Endothelial cell (in vitro differentiated cells): Measurements from ENCODE around the gene UMPS. TPM values are rescaled to one million over a fixed set of nuclear protein-coding genes. Genes with fewer than 3 reads are reported as not detected.
"Not testable (repeated sequence)": the region's sequence is repeated elsewhere in the genome, so short reads cannot be mapped to it uniquely, and the experiment has no call there.

Source experiments
- DNase-seq: peaks from one replicate; pipeline ENCODE4 v3.0.0; 2021; ENCODE audit warnings: low spot score
- H3K27ac Mint-ChIP-seq: one replicate; pipeline ENCODE4 v1.8.0; 2021; ENCODE audit warnings: mixed read lengths, inconsistent platforms; ENCODE audit not compliant: unreplicated experiment
- H3K27me3 Mint-ChIP-seq: one replicate; pipeline ENCODE4 v1.8.0; 2021; ENCODE audit warnings: mild to moderate bottlenecking, moderate library complexity, mixed read lengths, inconsistent platforms; ENCODE audit not compliant: unreplicated experiment
- H3K36me3 Mint-ChIP-seq: one replicate; pipeline ENCODE4 v1.8.0; 2021; ENCODE audit warnings: mild to moderate bottlenecking, low read depth, mixed read lengths, inconsistent platforms; ENCODE audit not compliant: unreplicated experiment
- H3K4me1 Mint-ChIP-seq: one replicate; pipeline ENCODE4 v1.8.0; 2021; ENCODE audit warnings: mild to moderate bottlenecking, mixed read lengths, inconsistent platforms; ENCODE audit not compliant: unreplicated experiment
- H3K4me3 Mint-ChIP-seq: one replicate; pipeline ENCODE4 v1.8.0; 2021; ENCODE audit warnings: mild to moderate bottlenecking, mixed read lengths, inconsistent platforms; ENCODE audit not compliant: unreplicated experiment
- H3K9me3 Mint-ChIP-seq: one replicate; pipeline ENCODE4 v1.8.0; 2021; ENCODE audit warnings: mixed read lengths, inconsistent platforms; ENCODE audit not compliant: unreplicated experiment
- total RNA-seq: library from RNA; stranded (reverse); fragmentation: NEBNext Ultra II Directional; extraction: Animal tissue kit (Norgen Biotek cat#: 25700); gene quantifications from one replicate; pipeline ENCODE4 v1.2.1, GENCODE V29; 2021; ENCODE audit not compliant: unreplicated experiment
- TF ChIP-seq, protein P1 (sequence below): fragments of 200-600 bp; sonication (generic); IDR thresholded peaks from one replicate; pipeline ENCODE4 v1.5.0; 2021; ENCODE audit warnings: antibody characterized with exemption; ENCODE audit not compliant: unreplicated experiment

Gene UMPS
- total RNA-seq, 1 donor from 2014 or later: 27.1 TPM

DNA sequence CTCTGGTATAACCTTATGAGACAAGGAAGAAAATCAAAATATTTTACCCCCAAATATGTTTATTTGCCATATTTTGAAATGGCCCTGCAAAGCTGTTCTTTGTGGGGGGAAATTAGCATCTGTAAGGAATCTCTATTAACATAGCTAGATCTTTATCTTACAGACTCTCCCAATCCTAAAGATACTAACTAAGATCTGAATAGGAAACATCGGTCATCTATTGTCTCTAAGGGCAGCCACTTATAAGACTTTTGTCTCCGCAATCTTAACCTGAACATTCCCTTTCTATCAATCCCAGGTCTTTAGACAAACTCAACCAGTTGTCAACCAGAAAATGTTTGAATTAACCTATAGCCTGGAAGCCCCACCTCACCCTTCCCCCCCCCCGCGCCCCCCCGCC is 21.2 kb downstream of the UMPS start:
- Mint-ChIP-seq H3K4me1 (no peaks in the 10 kb centered on the region), H3K9me3 (no peaks in the 10 kb centered on the region), H3K4me3 (no peak overlapping the region), H3K27ac (no peak overlapping the region), H3K36me3 (peaks cover 6% of the 10 kb centered on the region), H3K27me3 (peaks cover 1% of the 10 kb centered on the region)
- TF ChIP-seq, protein P1, sequence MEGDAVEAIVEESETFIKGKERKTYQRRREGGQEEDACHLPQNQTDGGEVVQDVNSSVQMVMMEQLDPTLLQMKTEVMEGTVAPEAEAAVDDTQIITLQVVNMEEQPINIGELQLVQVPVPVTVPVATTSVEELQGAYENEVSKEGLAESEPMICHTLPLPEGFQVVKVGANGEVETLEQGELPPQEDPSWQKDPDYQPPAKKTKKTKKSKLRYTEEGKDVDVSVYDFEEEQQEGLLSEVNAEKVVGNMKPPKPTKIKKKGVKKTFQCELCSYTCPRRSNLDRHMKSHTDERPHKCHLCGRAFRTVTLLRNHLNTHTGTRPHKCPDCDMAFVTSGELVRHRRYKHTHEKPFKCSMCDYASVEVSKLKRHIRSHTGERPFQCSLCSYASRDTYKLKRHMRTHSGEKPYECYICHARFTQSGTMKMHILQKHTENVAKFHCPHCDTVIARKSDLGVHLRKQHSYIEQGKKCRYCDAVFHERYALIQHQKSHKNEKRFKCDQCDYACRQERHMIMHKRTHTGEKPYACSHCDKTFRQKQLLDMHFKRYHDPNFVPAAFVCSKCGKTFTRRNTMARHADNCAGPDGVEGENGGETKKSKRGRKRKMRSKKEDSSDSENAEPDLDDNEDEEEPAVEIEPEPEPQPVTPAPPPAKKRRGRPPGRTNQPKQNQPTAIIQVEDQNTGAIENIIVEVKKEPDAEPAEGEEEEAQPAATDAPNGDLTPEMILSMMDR: no peak
- no peak for DNase-seq

DNA sequence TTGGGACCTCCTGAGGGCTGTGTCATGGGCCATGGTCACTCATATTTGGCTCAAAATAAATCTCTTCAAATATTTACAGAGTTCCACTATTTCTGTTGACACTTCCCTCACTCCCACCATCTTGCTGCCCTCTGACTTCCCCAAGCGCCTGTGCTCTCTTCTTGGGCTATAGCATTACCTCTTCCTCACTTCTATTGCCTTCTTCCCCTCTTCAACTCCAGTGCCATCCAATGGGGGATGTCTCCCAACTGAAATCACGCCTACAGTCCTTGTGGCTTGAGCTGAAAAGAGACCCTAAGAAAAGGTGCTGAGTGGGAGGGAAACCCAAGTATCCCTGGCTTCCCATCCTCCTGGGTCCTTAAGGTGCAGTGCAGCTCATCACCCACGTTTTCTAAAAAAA is 21.8 kb downstream of the UMPS start:
- Mint-ChIP-seq H3K4me3 (no peak overlapping the region), H3K27me3 (peaks cover 1% of the 10 kb centered on the region), H3K4me1 (no peaks in the 10 kb centered on the region), H3K9me3 (no peaks in the 10 kb centered on the region), H3K27ac (no peak overlapping the region), H3K36me3 (peaks cover 5% of the 10 kb centered on the region)
- TF ChIP-seq, protein P1: no peak
- no peak for DNase-seq

DNA sequence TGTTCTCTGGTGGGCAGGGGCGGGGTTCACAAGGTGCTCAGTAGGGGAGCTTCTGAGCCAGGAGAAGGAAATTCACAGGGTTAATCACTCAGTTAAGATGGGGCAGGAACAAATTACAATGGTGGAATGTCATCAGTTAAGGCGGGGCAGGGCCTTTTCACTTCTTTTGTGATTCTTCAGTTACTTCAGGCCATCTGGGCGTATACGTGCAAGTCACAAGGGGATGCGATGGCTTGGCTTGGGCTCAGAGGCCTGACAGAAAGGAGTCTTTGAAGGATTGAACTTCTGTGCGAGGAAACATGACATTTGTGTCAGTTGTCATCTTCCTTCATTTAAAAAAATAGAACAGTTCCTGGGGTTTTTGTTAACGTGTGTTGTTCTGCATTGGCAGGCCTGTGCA is 27.7 kb downstream of the UMPS start:
- H3K9me3 Mint-ChIP-seq, H3K27me3 Mint-ChIP-seq, DNase-seq, H3K4me3 Mint-ChIP-seq, H3K36me3 Mint-ChIP-seq, H3K27ac Mint-ChIP-seq, H3K4me1 Mint-ChIP-seq: not testable (repeated sequence)

DNA sequence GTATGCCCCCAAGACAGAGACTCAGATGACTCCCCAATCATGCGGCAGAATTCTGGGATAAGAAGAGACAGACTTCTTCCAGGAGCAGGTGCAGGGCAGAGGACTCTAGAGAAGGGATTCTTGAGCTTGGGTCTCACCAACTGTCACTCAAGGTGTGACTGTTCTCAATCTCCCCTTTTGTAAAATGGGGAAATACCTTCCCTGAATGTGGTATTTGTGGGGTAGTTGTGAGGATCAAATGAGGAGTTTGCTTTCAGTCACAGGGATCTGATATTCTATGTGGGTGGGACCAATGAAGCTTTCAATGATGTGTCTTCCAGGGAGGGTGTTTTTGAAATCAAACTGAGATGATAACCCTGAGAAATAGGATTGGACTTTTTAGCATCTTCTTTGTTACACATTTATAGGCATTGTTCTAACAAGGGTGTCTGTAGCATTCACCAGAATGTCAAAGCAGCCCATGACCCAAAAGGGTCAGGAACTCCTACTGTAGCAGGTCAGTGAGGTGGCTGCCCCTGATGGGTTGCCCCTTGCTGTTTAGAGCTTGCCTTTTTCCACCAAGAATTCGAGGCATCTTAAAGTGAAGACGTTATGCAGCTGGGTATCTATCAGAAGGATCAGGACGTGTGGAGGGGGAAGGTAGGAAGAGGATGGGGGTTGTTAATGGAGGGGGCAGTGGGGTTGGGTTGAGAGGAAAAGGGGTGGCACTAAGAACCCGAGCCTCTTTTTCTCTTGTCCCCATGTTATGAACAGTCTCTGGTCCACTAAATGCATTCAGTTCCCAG is 28.8 kb downstream of the UMPS start:
- Mint-ChIP-seq H3K9me3 (no peaks in the 10 kb centered on the region), H3K27ac (no peak overlapping the region), H3K4me3 (no peak overlapping the region), H3K36me3 (no peaks in the 10 kb centered on the region), H3K4me1 (peaks cover 8% of the 10 kb centered on the region), H3K27me3 (peaks cover 4% of the 10 kb centered on the region)
- TF ChIP-seq, protein P1: no peak
- DNase-seq: no peak

DNA sequence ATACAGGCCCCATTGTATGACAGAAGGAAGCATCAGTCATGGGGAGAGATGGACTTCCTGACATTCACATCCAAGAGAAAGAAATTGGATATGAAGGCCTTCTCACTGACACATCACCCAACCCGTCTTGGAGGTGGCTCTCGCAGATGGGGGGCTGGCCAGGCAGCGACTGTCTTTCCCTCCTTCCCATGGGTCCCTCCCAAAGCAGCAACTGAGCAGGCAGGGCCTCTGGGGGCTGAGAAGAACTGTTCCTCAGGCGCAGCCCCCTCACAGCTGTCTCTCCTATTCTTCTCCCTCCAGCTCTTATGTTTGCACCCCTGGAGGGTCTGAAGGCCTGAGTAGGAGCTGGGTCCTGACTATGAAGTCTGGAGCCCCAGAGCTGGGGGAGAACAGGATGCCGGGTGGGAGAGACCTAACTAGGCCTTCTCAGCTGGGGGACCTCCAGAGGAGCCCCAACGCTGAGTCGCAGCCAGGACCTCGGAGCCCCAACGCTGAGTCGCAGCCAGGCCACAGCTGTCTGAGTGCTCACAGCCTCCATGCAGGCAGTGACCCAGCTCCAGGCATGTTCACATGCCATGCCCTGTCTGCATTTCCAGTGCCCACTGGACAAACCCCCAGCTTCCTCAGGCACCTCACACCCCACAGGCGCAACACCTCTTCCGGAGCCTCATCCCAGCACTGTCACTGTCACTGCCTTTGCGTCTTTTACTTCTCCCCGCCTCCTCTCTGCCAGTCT is 29.6 kb downstream of the UMPS start:
- no peaks in the 10 kb centered on the region for H3K36me3 Mint-ChIP-seq
- H3K9me3 Mint-ChIP-seq: no peaks in the 10 kb centered on the region
- peaks cover 8% of the 10 kb centered on the region for H3K4me1 Mint-ChIP-seq
- no peak for DNase-seq
- TF ChIP-seq, protein P1: no peak
- no peak overlapping the region for H3K27ac Mint-ChIP-seq
- peaks cover 4% of the 10 kb centered on the region for H3K27me3 Mint-ChIP-seq
- no peak overlapping the region for H3K4me3 Mint-ChIP-seq
